ENCODE data around the gene ABO. TPM values are rescaled to one million over a fixed set of nuclear protein-coding genes. Genes with fewer than 3 reads are reported as not detected.
"Not testable (repeated sequence)": the region's sequence is repeated elsewhere in the genome, so short reads cannot be mapped to it uniquely, and the experiment has no call there.

ABO gene
- total RNA-seq, 1 experiment from 2014 or later: not detected

GRCh38 chr9:133263557-133263956 lies 11.4 kb downstream of the ABO start:
- no peak for DNase-seq (ENCODE audit: low read depth)

GRCh38 chr9:133262226-133262625 lies 12.8 kb downstream of the ABO start:
- no peak for DNase-seq (ENCODE audit: low read depth)

- DNase-seq (ENCODE audit: low read depth): no peak
Measured at GRCh38 chr9:133261753-133262120, 13.3 kb downstream of the ABO start.

GRCh38 chr9:133261103-133261752 lies 13.8 kb downstream of the ABO start:
- DNase-seq (ENCODE audit: low read depth): no peak

GRCh38 chr9:133260334-133261102 lies 14.5 kb downstream of the ABO start:
- no peak for DNase-seq (ENCODE audit: low read depth)

- no peak for DNase-seq (ENCODE audit: low read depth)
Measured at GRCh38 chr9:133258061-133259015, 16.7 kb downstream of the ABO start.

GRCh38 chr9:133257465-133257956 lies 17.5 kb downstream of the ABO start:
- DNase-seq (ENCODE audit: low read depth): no peak

GRCh38 chr9:133256686-133257091 lies 18.3 kb downstream of the ABO start:
- DNase-seq (ENCODE audit: low read depth): no peak

GRCh38 chr9:133256136-133256461 lies 18.9 kb downstream of the ABO start:
- no peak for DNase-seq (ENCODE audit: low read depth)

GRCh38 chr9:133255371-133256135 lies 19.4 kb downstream of the ABO start:
- DNase-seq (ENCODE audit: low read depth): no peak

- DNase-seq (ENCODE audit: low read depth): no peak
Measured at GRCh38 chr9:133254471-133254870, 20.5 kb downstream of the ABO start.

GRCh38 chr9:133253268-133253667 lies 21.7 kb downstream of the ABO start:
- DNase-seq (ENCODE audit: low read depth): no peak

- no peak for DNase-seq (ENCODE audit: low read depth)
Measured at GRCh38 chr9:133252301-133253020, 22.5 kb downstream of the ABO start.

- DNase-seq (ENCODE audit: low read depth): no peak
Measured at GRCh38 chr9:133251773-133252172, 23.2 kb downstream of the ABO start.

GRCh38 chr9:133251221-133251620 lies 23.8 kb downstream of the ABO start:
- not testable (repeated sequence) for DNase-seq (ENCODE audit: low read depth)

- no peak for DNase-seq (ENCODE audit: low read depth)
Measured at GRCh38 chr9:133250741-133251170, 24.2 kb downstream of the ABO start.

- DNase-seq (ENCODE audit: low read depth): no peak
Measured at GRCh38 chr9:133249337-133249736, 25.7 kb downstream of the ABO start.

- no peak for DNase-seq (ENCODE audit: low read depth)
Measured at GRCh38 chr9:133248726-133249295, 26.2 kb downstream of the ABO start.

GRCh38 chr9:133247632-133248031 lies 27.4 kb downstream of the ABO start:
- DNase-seq (ENCODE audit: low read depth): no peak

- no peak for DNase-seq (ENCODE audit: low read depth)
Measured at GRCh38 chr9:133246991-133247390, 28.0 kb downstream of the ABO start.

Data from LHCN-M2 (cell line).